ENCODE data around the gene C1orf115. TPM values are rescaled to one million over a fixed set of nuclear protein-coding genes. Genes with fewer than 3 reads are reported as not detected.

C1orf115 gene, protein sequence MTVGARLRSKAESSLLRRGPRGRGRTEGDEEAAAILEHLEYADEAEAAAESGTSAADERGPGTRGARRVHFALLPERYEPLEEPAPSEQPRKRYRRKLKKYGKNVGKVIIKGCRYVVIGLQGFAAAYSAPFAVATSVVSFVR
- total RNA-seq, result under 1 TPM; 0.73 to 0.76 TPM

DNA sequence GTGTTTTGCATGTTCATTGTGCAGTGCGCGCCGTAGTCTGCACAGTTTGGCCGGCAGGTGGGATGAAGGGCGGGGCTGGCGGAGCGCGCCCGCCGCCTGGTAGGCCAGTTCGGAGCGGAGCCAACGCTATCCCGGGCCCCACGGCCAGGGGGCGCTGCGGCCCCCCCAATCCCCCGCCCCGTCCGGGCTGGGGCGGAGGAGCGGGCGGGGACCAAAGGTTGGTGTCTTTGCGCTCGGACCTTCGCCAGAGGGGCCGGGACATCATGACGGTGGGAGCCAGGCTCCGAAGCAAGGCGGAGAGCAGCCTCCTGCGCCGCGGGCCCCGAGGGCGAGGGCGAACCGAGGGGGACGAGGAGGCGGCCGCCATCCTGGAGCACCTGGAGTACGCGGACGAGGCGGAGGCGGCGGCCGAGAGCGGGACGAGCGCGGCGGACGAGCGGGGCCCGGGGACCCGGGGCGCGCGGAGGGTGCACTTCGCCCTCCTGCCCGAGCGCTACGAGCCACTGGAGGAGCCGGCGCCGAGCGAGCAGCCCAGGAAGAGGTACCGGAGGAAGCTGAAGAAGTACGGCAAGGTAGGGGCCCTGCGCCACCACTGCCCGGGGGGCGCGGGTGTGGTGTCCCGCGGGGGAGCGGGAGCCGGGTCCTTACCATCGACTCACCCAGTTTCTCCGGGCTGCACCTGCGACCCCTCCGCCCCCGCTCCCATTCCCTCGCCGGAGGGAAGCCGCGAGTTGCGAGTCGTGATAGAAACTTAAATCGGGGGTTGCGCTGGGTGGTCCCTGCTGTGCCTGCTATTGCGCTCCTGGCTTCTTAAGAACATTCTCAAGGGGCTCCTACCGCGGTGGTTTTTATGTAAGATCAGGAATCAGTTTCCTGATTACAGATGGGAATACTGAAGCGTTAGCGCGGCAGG, at the start of gene C1orf115:
TSS of gene C1orf115 (plus strand) at position 224 of the 913 bp plus-strand sequence. CDS start at position 264, 40 bp downstream.
- ChIA-PET POLR2A (no interaction called here), CTCF (no interaction called here)
- Mint-ChIP-seq H3K9me3 (no peaks in the 10 kb centered on the region), H3K27ac (no peak within 1 kb of the TSS), H3K4me1 (ENCODE audit: low read depth) (peaks cover 7% of the 10 kb centered on the region), H3K4me3 (peak within 1 kb of the TSS; percentile 77), H3K27me3 (peaks cover 8% of the 10 kb centered on the region), H3K36me3 (no peaks in the 10 kb centered on the region)
- peak; percentile 85 for DNase-seq
- intact Hi-C loops (cut with micrococcal nuclease), result loop anchor here (1.0 to 5.0 kb wide), 5 partner anchors 10 to 418 kb away; partner anchors contain the start of genes MARK1 and RAB3GAP2

DNA sequence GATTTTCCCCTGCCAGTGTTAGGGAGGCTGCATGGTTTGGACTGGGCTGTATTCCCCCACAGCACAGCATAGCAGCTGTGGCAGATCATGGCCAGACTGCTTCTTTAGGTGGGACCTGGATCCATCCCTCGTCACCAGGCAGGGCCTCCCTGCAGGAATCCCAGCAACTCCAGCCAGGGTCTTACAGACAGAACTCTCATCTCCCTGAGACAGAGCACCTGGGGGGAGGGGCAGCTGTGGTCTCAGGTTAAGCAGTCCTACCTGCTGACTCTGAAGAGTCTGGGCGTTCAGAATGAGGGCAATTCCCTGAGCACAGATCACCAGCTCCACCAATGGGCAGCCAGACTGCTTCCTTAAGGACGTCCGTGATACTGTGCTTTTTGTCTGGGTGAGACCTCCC, 47.9 kb upstream of the C1orf115 start:
- POLR2A ChIA-PET, result no interaction called here
- intact Hi-C loops (cut with micrococcal nuclease), result no loop called here
- Mint-ChIP-seq H3K36me3 (no peaks in the 10 kb centered on the region), H3K4me3 (no peak overlapping the region), H3K27ac (no peak overlapping the region), H3K4me1 (ENCODE audit: low read depth) (no peaks in the 10 kb centered on the region), H3K27me3 (peaks cover 5% of the 10 kb centered on the region), H3K9me3 (no peaks in the 10 kb centered on the region)
- DNase-seq, result no peak
- CTCF ChIA-PET, result no interaction called here

DNA sequence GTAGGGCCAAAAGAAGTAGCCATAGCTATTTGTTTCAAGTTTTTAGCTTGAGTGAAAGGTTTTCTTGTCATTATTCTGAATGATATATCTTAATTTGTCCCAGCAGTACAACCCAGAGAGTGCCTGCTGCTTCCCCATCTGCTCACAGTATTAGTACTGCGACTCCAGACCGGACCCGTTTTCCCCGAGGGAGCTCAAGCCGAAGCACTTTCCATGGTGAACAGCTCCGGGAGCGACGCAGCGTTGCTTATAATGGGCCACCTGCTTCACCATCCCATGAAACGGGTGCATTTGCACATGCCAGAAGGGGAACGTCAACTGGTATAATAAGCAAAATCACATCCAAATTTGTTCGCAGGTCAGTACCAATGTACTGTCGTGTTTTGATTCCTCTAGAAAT, 37.2 kb upstream of the C1orf115 start:
- no peak for DNase-seq
- H3K36me3 Mint-ChIP-seq, result no peaks in the 10 kb centered on the region
- H3K9me3 Mint-ChIP-seq, result no peaks in the 10 kb centered on the region
- intact Hi-C loops (cut with micrococcal nuclease), result no loop called here
- POLR2A ChIA-PET, result no interaction called here
- no peaks in the 10 kb centered on the region for H3K4me1 Mint-ChIP-seq (ENCODE audit: low read depth)
- H3K4me3 Mint-ChIP-seq, result no peak overlapping the region
- CTCF ChIA-PET, result no interaction called here
- no peaks in the 10 kb centered on the region for H3K27me3 Mint-ChIP-seq
- no peak overlapping the region for H3K27ac Mint-ChIP-seq

DNA sequence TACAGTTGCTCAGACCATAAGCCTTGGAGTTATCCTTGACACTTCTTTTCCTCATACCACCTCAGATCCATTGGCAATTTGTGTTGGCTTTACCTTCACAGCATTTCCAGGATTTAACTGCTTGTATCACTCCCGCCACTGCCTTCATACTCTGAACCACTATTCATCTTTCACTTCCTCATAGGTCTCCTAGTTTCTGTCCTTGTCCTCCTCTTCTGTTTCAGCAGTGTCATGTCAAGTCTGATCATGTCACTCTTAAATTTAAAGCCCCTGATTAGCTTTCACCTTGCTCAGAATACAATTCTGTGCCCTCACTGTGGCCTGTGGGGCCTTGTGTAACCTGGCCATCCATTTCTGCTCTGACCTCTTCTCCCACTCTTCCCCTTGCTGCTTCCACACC, 34.7 kb upstream of the C1orf115 start:
- ChIA-PET CTCF (no interaction called here), POLR2A (no interaction called here)
- no peaks in the 10 kb centered on the region for H3K9me3 Mint-ChIP-seq
- intact Hi-C loops (cut with micrococcal nuclease), result no loop called here
- no peaks in the 10 kb centered on the region for H3K36me3 Mint-ChIP-seq
- DNase-seq, result no peak
- no peaks in the 10 kb centered on the region for H3K4me1 Mint-ChIP-seq (ENCODE audit: low read depth)
- no peak overlapping the region for H3K27ac Mint-ChIP-seq
- H3K27me3 Mint-ChIP-seq, result no peaks in the 10 kb centered on the region
- no peak overlapping the region for H3K4me3 Mint-ChIP-seq

DNA sequence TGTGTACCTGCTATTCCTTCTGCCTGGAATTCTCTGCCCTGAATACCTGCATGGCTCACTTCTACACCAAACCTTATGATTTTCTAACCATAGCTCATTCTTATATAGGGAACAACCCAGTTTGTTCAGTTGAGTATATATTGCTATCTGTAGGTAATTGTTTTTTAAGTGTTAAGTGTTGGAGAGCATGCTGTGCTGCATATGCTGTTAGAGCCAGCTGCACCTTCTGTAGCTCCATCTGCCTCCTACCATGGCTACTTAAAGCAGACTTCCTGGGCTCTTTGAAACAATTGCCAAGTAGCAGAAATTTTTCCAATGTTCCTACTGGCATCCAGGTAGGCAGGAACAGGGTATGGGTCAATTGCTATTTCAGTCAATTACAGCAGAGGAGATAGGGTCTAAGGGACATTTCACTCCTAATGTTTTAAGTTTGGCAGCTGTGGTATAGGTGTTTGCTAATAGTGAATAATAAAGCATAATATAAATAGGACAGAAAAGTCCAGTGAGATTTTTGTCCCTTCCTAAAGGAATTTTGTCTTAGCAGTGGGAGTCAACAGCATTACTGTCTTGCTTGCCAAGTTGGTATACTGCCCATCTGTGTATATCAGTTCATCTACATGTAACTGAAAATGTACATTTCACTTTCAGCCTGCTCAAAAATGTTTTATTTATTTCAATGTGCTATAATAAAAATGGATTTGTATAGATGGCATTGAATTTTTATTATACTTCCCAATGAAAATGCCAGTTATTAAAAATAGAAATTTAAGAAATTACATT, 34.0 kb upstream of the C1orf115 start:
- DNase-seq, result no peak
- H3K36me3 Mint-ChIP-seq, result no peaks in the 10 kb centered on the region
- H3K27ac Mint-ChIP-seq, result no peak overlapping the region
- POLR2A ChIA-PET, result no interaction called here
- peaks cover 6% of the 10 kb centered on the region for H3K27me3 Mint-ChIP-seq
- no peaks in the 10 kb centered on the region for H3K4me1 Mint-ChIP-seq (ENCODE audit: low read depth)
- H3K4me3 Mint-ChIP-seq, result no peak overlapping the region
- CTCF ChIA-PET, result no interaction called here
- intact Hi-C loops (cut with micrococcal nuclease), result no loop called here
- H3K9me3 Mint-ChIP-seq, result no peaks in the 10 kb centered on the region

DNA sequence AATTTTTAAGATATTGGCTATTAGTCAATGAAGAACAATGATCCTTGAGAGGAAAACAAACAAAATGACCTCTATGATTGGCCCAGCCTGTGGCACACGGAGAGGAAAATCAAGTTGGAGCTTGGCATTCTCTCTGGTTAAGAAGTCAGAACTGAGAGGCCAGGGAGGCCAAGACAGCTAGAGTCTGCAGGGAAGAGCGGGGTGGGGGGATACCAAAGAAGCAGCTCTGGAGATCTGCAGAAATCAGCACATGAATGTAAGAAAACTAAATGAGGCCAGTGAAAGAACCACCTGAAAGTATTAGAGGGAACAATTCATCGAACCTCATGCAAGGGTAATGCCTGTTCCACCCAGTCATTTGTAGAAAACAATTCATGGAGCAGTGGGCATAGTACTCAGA, 23.8 kb upstream of the C1orf115 start:
- no peak overlapping the region for H3K4me3 Mint-ChIP-seq
- intact Hi-C loops (cut with micrococcal nuclease), result no loop called here
- peaks cover 2% of the 10 kb centered on the region for H3K36me3 Mint-ChIP-seq
- H3K27me3 Mint-ChIP-seq, result peaks cover 21% of the 10 kb centered on the region
- no peak overlapping the region for H3K27ac Mint-ChIP-seq
- DNase-seq, result no peak
- POLR2A ChIA-PET, result no interaction called here
- H3K4me1 Mint-ChIP-seq (ENCODE audit: low read depth), result no peaks in the 10 kb centered on the region
- H3K9me3 Mint-ChIP-seq, result peaks cover 11% of the 10 kb centered on the region
- CTCF ChIA-PET, result interaction anchor here (0.7 kb wide), 1 partner anchor 1721 kb away, joined by 3 read pairs; no protein-coding TSS in a partner anchor

DNA sequence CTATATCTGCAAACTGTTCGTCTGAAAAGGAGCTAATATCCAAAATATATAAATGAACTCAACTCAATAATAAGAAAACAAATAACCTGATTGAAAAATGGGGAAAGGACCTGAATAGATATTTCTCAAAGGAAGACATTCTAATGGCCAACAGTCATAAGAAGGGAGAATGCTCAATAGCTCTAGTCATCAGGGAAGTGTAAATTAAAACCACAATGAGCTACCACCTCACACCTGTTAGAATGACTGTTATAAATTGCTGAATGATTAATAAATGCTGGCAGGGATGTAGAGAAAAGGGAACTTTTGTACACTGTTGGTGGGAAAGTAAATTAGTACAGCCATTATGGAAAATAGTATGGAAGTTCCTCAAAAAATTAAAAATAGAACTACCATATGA, 21.2 kb upstream of the C1orf115 start:
- no peak for DNase-seq
- no peak overlapping the region for H3K4me3 Mint-ChIP-seq
- peaks cover 15% of the 10 kb centered on the region for H3K27me3 Mint-ChIP-seq
- H3K36me3 Mint-ChIP-seq, result peaks cover 2% of the 10 kb centered on the region
- POLR2A ChIA-PET, result no interaction called here
- CTCF ChIA-PET, result interaction anchor here (0.8 to 1.4 kb wide), 3 partner anchors 11 to 83 kb away, joined by 3 to 4 read pairs (median 3); no protein-coding TSS in a partner anchor
- peaks cover 11% of the 10 kb centered on the region for H3K9me3 Mint-ChIP-seq
- H3K4me1 Mint-ChIP-seq (ENCODE audit: low read depth), result no peaks in the 10 kb centered on the region
- H3K27ac Mint-ChIP-seq, result no peak overlapping the region
- intact Hi-C loops (cut with micrococcal nuclease), result no loop called here

DNA sequence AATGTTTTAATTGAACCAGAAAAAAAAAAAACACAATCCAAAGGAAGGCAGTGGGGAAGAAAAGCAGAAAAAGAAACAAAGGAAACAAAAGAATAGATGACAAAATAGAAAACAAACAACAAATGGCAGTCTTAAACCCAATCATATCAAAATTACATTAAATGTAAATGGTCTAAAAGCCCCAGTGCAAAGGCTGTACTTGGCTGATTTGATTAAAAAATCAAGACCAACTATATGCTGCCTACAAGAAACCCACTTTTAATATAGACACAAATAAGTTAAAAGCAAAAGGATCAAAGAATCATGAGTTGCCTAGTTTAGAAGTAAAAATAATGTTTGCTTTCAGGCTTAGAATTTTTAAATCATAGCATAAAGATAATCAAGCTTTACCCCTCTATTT, 19.8 kb upstream of the C1orf115 start:
- DNase-seq, result no peak
- ChIA-PET POLR2A (no interaction called here), CTCF (no interaction called here)
- intact Hi-C loops (cut with micrococcal nuclease), result no loop called here
- Mint-ChIP-seq H3K4me1 (ENCODE audit: low read depth) (no peaks in the 10 kb centered on the region), H3K9me3 (peaks cover 11% of the 10 kb centered on the region), H3K27ac (no peak overlapping the region), H3K36me3 (peaks cover 2% of the 10 kb centered on the region), H3K27me3 (peaks cover 13% of the 10 kb centered on the region), H3K4me3 (no peak overlapping the region)

DNA sequence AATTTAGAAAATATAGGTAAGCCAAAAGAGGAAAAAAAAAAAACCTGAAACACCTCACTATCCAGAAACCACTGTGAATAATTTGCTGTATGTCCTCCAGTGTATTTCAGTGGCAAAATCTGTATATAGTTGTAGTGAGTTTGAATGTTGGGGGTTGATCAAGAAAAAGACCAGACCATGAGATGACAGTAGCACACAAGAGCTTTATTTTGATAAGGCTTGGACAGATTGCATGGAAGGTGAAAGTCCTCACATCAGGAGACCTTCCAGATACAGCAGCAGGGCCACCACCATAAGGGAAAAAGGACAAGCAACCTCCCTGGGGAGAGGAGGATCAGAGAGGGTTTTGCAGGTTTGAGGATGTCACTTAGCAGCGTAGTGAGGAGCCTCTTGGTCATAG, 16.2 kb upstream of the C1orf115 start:
- POLR2A ChIA-PET, result no interaction called here
- no peak for DNase-seq
- H3K27me3 Mint-ChIP-seq, result peaks cover 9% of the 10 kb centered on the region
- peaks cover 11% of the 10 kb centered on the region for H3K9me3 Mint-ChIP-seq
- H3K36me3 Mint-ChIP-seq, result peaks cover 2% of the 10 kb centered on the region
- H3K4me3 Mint-ChIP-seq, result no peak overlapping the region
- CTCF ChIA-PET, result interaction anchor here (1.0 kb wide), 1 partner anchor 103 kb away, joined by 4 read pairs; no protein-coding TSS in a partner anchor
- intact Hi-C loops (cut with micrococcal nuclease), result no loop called here
- H3K27ac Mint-ChIP-seq, result no peak overlapping the region
- H3K4me1 Mint-ChIP-seq (ENCODE audit: low read depth), result no peaks in the 10 kb centered on the region

DNA sequence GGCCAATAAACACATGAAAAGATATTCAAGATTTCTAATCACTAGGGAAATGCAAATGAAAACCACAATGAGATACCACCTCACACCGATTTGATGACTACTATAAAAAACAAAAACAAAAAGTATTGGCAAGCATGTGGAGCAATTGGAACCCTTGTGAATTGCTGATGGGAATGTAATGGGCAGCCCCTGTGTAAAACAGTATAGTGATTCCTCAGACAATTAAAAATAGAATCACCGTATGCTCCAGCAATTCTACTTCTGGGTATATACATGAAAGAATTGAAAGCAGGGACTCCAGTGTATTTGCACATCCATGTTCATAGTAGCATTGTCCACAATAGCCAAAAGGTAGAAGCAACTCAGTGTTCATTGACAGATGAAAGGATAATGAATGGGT, 12.9 kb upstream of the C1orf115 start:
- intact Hi-C loops (cut with micrococcal nuclease), result no loop called here
- Mint-ChIP-seq H3K9me3 (no peaks in the 10 kb centered on the region), H3K36me3 (no peaks in the 10 kb centered on the region), H3K27me3 (peaks cover 7% of the 10 kb centered on the region), H3K4me1 (ENCODE audit: low read depth) (peaks cover 4% of the 10 kb centered on the region), H3K4me3 (no peak overlapping the region), H3K27ac (no peak overlapping the region)
- POLR2A ChIA-PET, result no interaction called here
- CTCF ChIA-PET, result no interaction called here
- no peak for DNase-seq

DNA sequence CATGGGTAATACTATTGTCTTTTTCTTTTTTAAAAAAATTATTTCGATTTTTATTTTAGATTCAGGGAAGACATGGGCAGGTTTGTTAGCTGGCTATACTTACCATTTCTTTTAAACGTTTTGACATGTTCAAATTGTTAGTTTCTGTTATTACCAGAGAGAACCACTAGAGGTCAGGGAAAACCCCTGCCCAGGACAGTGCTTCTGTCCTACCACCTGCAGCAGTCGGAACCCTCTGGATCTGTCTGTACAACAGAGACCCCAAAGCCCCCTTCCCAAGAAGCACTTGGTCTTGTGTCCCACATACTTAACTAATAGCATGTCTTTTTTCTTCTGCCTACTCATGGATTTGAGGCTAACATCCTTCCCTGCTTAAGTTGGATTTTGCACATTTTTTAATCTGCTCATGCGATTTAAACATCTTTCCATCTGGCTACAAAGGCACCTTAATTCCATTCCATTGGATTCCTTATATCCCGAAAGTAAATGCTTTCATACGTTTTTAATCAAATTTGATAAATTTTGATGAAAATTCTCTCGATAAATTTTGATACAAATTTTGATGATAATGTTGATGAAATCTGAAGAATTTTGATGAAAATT, 10.0 kb upstream of the C1orf115 start:
- intact Hi-C loops (cut with micrococcal nuclease), result loop anchor here (1.0 to 2.0 kb wide), 2 partner anchors 10 to 53 kb away; partner anchors contain the start of gene C1orf115
- peak; percentile 15 for DNase-seq
- no peaks in the 10 kb centered on the region for H3K27me3 Mint-ChIP-seq
- no peak overlapping the region for H3K4me3 Mint-ChIP-seq
- H3K36me3 Mint-ChIP-seq, result no peaks in the 10 kb centered on the region
- H3K4me1 Mint-ChIP-seq (ENCODE audit: low read depth), result peaks cover 4% of the 10 kb centered on the region
- H3K27ac Mint-ChIP-seq, result no peak overlapping the region
- ChIA-PET POLR2A (no interaction called here), CTCF (interaction anchor here (0.7 to 3.4 kb wide), 4 partner anchors 11 to 96 kb away, joined by 3 to 21 read pairs (median 4); no protein-coding TSS in a partner anchor)
- H3K9me3 Mint-ChIP-seq, result no peaks in the 10 kb centered on the region
